GM23248 (cell line): ENCODE data around the gene THBS3.

ENCODE experiments used
- EZH2 ChIP-seq: fragments of 200-600 bp; sonication (generic); IDR thresholded peaks from 2 replicates; pipeline ENCODE4 v1.6.1; 2018; ENCODE audit warnings: antibody characterized with exemption, mild to moderate bottlenecking; ENCODE audit not compliant: insufficient read depth, poor library complexity, severe bottlenecking
- EZH2phosphoT487 ChIP-seq: fragments of 200-600 bp; sonication (generic); IDR thresholded peaks from 2 replicates; pipeline ENCODE4 v1.6.1; 2018; ENCODE audit warnings: antibody characterized with exemption, moderate library complexity, mild to moderate bottlenecking, low read depth; ENCODE audit not compliant: insufficient read depth

DNA sequence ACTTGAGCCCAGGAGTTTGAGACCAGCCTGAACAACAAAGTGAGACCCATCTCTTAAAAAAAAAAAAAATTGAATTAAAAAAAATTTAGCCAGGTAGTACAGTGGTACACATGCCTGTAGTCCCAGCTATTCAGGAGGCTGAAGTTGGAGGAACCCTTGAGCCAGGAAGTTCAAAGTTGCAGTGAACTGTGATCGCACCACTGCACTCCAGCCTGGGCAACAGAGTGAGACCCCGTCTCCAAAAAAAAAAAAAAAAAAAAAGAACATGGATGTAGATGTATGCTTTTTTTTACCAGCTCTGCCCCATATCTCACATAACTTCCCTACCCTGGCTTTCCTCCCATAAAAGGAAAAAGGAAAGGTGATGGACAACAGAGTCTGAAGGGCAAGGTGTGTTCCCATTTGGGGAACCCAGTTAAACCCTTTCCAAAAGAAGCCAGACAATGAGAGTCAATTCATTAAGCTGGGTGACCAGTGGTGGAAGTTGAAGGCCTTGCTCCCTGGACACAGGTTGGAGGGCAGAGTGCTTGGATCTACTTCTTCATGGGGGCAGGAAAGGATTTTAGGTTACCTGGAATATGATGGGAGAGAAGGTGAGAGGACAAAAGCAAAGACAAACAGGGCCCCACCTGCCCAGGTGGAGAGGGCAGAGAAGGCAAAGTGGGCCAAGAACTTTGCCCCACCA, 37.5 kb downstream of the THBS3 start:
- TF ChIP-seq EZH2phosphoT487 (no peak), EZH2 (no peak)
